HepG2 (cell line): ENCODE results near the gene ADARB2. TPM values are rescaled to one million over a fixed set of nuclear protein-coding genes. Genes with fewer than 3 reads are reported as not detected.

Experiments
- ATAC-seq: fragments of 200-7000 bp; cut with Tn5 transposase; 3 replicates; pipeline ENCODE4 v1.9.1; 2020; ENCODE audit warnings: mild to moderate bottlenecking, moderate library complexity
- BruUV-seq: library from RNA; stranded (reverse); fragments of 400-500 nt; replicated peaks from 2 replicates; lab custom pipeline; 2021; lab: Mats Ljungman, UMichigan
- CTCF ChIA-PET: fragments of 300-600 bp; formaldehyde crosslinking; extraction: SDS; loops from one replicate; lab custom pipeline; 2021; ENCODE audit warnings: low total read pairs, inconsistent platforms, low intra/inter-chr PET ratio; lab: Yijun Ruan, JAX
- POLR2A ChIA-PET: fragments of 350-600 bp; sonication (Branson Sonifier 250); formaldehyde crosslinking; loops from one replicate; lab custom pipeline; 2020; ENCODE audit warnings: antibody characterized with exemption, inconsistent platforms; lab: Yijun Ruan, JAX
- DNase-seq: peaks from one replicate; pipeline ENCODE4 v3.0.0-alpha.2; 2015; ENCODE audit warnings: low spot score
- FAIRE-seq: peaks from 3 replicates; lab custom pipeline; 2011; peaks lifted over from hg19 to GRCh38; lab: Jason Lieb, UNC
- H2AFZ ChIP-seq: one replicate; pipeline ENCODE4 v1.6.1; 2011; ENCODE audit warnings: low read length, inconsistent platforms
- H3K27ac ChIP-seq: fragments of 300-600 bp; 3 replicates; pipeline ENCODE4 v1.8.0; 2011; ENCODE audit warnings: mixed run types, mild to moderate bottlenecking, mixed read lengths, low read length, inconsistent platforms; ENCODE audit not compliant: insufficient read depth; ENCODE audit errors: extremely low read length
- H3K27me3 ChIP-seq, 2 experiments: fragments of 200-600 bp in 1 of 2; 2 replicates in 1 of 2; 3 replicates in 1 of 2; pipeline versions ENCODE4 v1.6.0 to v1.8.0; 2011; ENCODE audit warnings: low read length in 2 of 2, mild to moderate bottlenecking in 2 of 2, moderate library complexity in 2 of 2, inconsistent platforms in 1 of 2; ENCODE audit not compliant: insufficient read depth in 2 of 2, control insufficient read depth in 1 of 2
- H3K36me3 ChIP-seq, 2 experiments: fragments of 200-600 bp in 1 of 2; replicated peaks in 1 of 2; 2 replicates in 1 of 2; 3 replicates in 1 of 2; pipeline versions ENCODE4 v1.5.1 to v1.8.0; 2011; ENCODE audit warnings: low read length in 2 of 2, inconsistent platforms in 1 of 2; ENCODE audit not compliant: insufficient read depth in 2 of 2, control insufficient read depth in 1 of 2
- H3K4me1 ChIP-seq: 2 replicates; pipeline ENCODE4 v1.5.1; 2012; ENCODE audit warnings: low read length, inconsistent platforms; ENCODE audit not compliant: insufficient read depth
- H3K4me2 ChIP-seq: 2 replicates; pipeline ENCODE4 v1.6.0; 2011; ENCODE audit warnings: low read depth, low read length, inconsistent platforms
- H3K4me3 ChIP-seq, 3 experiments: fragments of 200-600 bp in 1 of 3; sonication (generic), shearing (Covaris generic) in 1 of 3; replicated peaks in 1 of 3; 2 replicates each; pipeline ENCODE4 v1.5.1; 2011 to 2016; ENCODE audit warnings: low read length in 3 of 3, inconsistent platforms in 2 of 3, low read depth in 2 of 3, mild to moderate bottlenecking in 2 of 3, control low read depth in 1 of 3, mixed read lengths in 1 of 3; ENCODE audit not compliant: insufficient read depth in 1 of 3
- H3K79me2 ChIP-seq: one replicate; pipeline ENCODE4 v1.6.1; 2011; ENCODE audit warnings: low read length, inconsistent platforms; ENCODE audit not compliant: insufficient read depth
- H3K9ac ChIP-seq: 2 replicates; pipeline ENCODE4 v1.6.0; 2011; ENCODE audit warnings: mild to moderate bottlenecking, low read depth, low read length, inconsistent platforms; ENCODE audit not compliant: insufficient read depth
- H3K9me3 ChIP-seq: 2 replicates; pipeline ENCODE4 v1.5.1; 2012; ENCODE audit warnings: mild to moderate bottlenecking, low read length
- H4K20me1 ChIP-seq: 2 replicates; pipeline ENCODE4 v1.6.0; 2011; ENCODE audit warnings: inconsistent platforms, mild to moderate bottlenecking, low read length, moderate library complexity; ENCODE audit not compliant: insufficient read depth
- ATF7 ChIP-seq, 2 experiments: fragments of 450-650 bp in 1 of 2; sonication (generic) in 1 of 2; formaldehyde crosslinking in 1 of 2; IDR thresholded peaks; 2 replicates each; pipeline versions ENCODE4 v1.4.0 to v1.6.1; 2016 to 2020; ENCODE audit warnings: antibody characterized with exemption in 1 of 2, mild to moderate bottlenecking in 1 of 2, missing genetic modification reagents in 1 of 2
- HHEX ChIP-seq: IDR thresholded peaks from 2 replicates; pipeline ENCODE4 v1.6.1; 2016; ENCODE audit warnings: control low read depth
- JDP2 ChIP-seq: sonication (generic); formaldehyde crosslinking; IDR thresholded peaks from 2 replicates; pipeline ENCODE4 v1.8.1; 2022; ENCODE audit warnings: missing genetic modification reagents, borderline replicate concordance
- KAT2B ChIP-seq: fragments of 150-350 bp; IDR thresholded peaks from 2 replicates; pipeline ENCODE4 v1.6.1; 2014; ENCODE audit warnings: low read depth, low read length, borderline replicate concordance
- NBN ChIP-seq: fragments of 450-650 bp; conservative IDR thresholded peaks from 2 replicates; pipeline ENCODE4 v1.6.1; 2017
- PAX8 ChIP-seq: sonication (generic); formaldehyde crosslinking; IDR thresholded peaks from 2 replicates; pipeline ENCODE4 v1.8.0; 2022; ENCODE audit warnings: mild to moderate bottlenecking, missing genetic modification reagents, borderline replicate concordance
- PHB2 ChIP-seq: fragments of 450-650 bp; IDR thresholded peaks from 2 replicates; pipeline ENCODE4 v1.6.1; 2018; ENCODE audit not compliant: partially characterized antibody
- RAD51 ChIP-seq: fragments of 450-650 bp; IDR thresholded peaks from 2 replicates; pipeline ENCODE4 v1.6.1; 2016; ENCODE audit warnings: borderline replicate concordance
- SAFB2 ChIP-seq: sonication (generic); formaldehyde crosslinking; IDR thresholded peaks from 2 replicates; pipeline ENCODE4 v1.5.1; 2020; ENCODE audit warnings: missing genetic modification reagents, low read depth, mild to moderate bottlenecking, borderline replicate concordance
- TP53 ChIP-seq: sonication (generic); formaldehyde crosslinking; conservative IDR thresholded peaks from 2 replicates; pipeline ENCODE4 v1.4.0; 2020; ENCODE audit warnings: missing genetic modification reagents
- TRAFD1 ChIP-seq: sonication (generic); formaldehyde crosslinking; IDR thresholded peaks from 2 replicates; pipeline ENCODE4 v1.5.1; 2020; ENCODE audit warnings: missing genetic modification reagents, mild to moderate bottlenecking, borderline replicate concordance
- U2AF1 ChIP-seq: fragments of 200-400 bp; formaldehyde crosslinking; optimal IDR thresholded peaks from 2 replicates; pipeline ENCODE3; 2017; ENCODE audit warnings: mild to moderate bottlenecking, low read depth, low read length
- ZMAT3 ChIP-seq: sonication (generic); formaldehyde crosslinking; conservative IDR thresholded peaks from 2 replicates; pipeline ENCODE4 v1.7.0; 2021; ENCODE audit warnings: missing genetic modification reagents
- ZNF510 ChIP-seq: sonication (generic); formaldehyde crosslinking; IDR thresholded peaks from 2 replicates; pipeline ENCODE4 v1.4.0; 2020; ENCODE audit warnings: low read depth, mild to moderate bottlenecking, missing genetic modification reagents
- ZNF687 ChIP-seq: sonication (generic); formaldehyde crosslinking; IDR thresholded peaks from 2 replicates; pipeline ENCODE4 v1.5.1; 2020; ENCODE audit warnings: mild to moderate bottlenecking, missing genetic modification reagents, moderate library complexity
- WGBS: methylation state at CpG from one replicate; pipeline ENCODE4 v1.1.6; 2017; ENCODE audit warnings: low lambda C conversion rate; 5-methylcytosine and 5-hydroxymethylcytosine counted together
- in situ Hi-C: cut with HindIII; loops from 2 replicates; pipeline ENCODE4 v1.10.0; 2017; ENCODE audit warnings: low pct_unique_long_range_greater_than_20kb; ENCODE audit not compliant: extremely low pct_ligation_motif_present
- intact Hi-C: fragments of 100-400 bp; cut with micrococcal nuclease; formaldehyde crosslinking; loops from one replicate; pipeline ENCODE4 v1.10.0; 2022; ENCODE audit not compliant: unreplicated experiment
- polyA plus RNA-seq, 8 experiments: library from polyadenylated mRNA; depleted of rRNA in 3 of 8; stranded (reverse) in 7 of 8; unstranded in 1 of 8; fragments of >200 nt; fragmentation: Illumina TruSeq in 4 of 8; extraction: Trizol in 4 of 8; gene quantifications; 2 replicates each; pipeline versions ENCODE4 v1.2.1 to v1.2.3, GENCODE V29; 2011 to 2016; ENCODE audit warnings: low read depth in 4 of 8, missing spikeins in 1 of 8, mixed read lengths in 1 of 8; ENCODE audit not compliant: insufficient read depth in 1 of 8
- total RNA-seq, 5 experiments: library from RNA; depleted of rRNA; stranded (reverse); fragments of >200 nt; fragmentation: Illumina TruSeq; extraction: Trizol; gene quantifications; 2 replicates each; pipeline ENCODE4 v1.2.3, GENCODE V29; 2016; ENCODE audit warnings: low read depth in 1 of 5

Gene ADARB2
- total and polyA plus RNA-seq, 2 of the 13 experiments (the other 11 are each of a cell fraction or from before 2014, with no cell fraction given): not detected

GRCh38 chr10:1376384-1376945, 360.9 kb downstream of the ADARB2 start (continued):
- no peak for TF ChIP-seq TRAFD1
- no peak for TF ChIP-seq ZNF510 (CRISPR knock-in tag)
- no peak for TF ChIP-seq ATF7 (IDR thresholded peaks at IDR 0.05)
- TF ChIP-seq ATF7 (CRISPR knock-in tag; IDR thresholded peaks at IDR 0.05): no peak
- no peak for TF ChIP-seq SAFB2 (CRISPR knock-in tag)
- TF ChIP-seq KAT2B: no peak

- intact Hi-C loops: loop anchor here (5.0 kb wide), 1 partner anchor 967 kb away; no protein-coding TSS in a partner anchor
- Histone ChIP-seq H3K27me3 (peaks cover 4 to 25% of the 10 kb centered on the region in 2 experiments; a peak in 3 of 5 replicates), H3K27ac (no peak overlapping the region), H3K4me3 (no peak overlapping the region), H3K4me2 (no peak overlapping the region), H3K9me3 (no peaks in the 10 kb centered on the region), H3K9ac (no peak overlapping the region), H3K4me1 (peaks cover 5% of the 10 kb centered on the region; the same call in 1 of the 2 replicates), H4K20me1 (no peaks in the 10 kb centered on the region), H3K36me3 (no peaks in the 10 kb centered on the region), H3K79me2 (no peaks in the 10 kb centered on the region), H2AFZ (no peak overlapping the region)
- ChIA-PET CTCF (no interaction called here), POLR2A (no interaction called here)
- WGBS: 38% methylated on average over 17 of the region's 27 CpGs
- FAIRE-seq: no peak
- no peak for DNase-seq
- no TSS peak for BruUV-seq
- ATAC-seq: no peak
- in situ Hi-C loops: no loop called here
- TF ChIP-seq ZMAT3 (no peak), U2AF1 (no peak), JDP2 (CRISPR knock-in tag) (no peak), NBN (no peak), RAD51 (0 out of 2 replicates have a peak, but pooled peaks have one; percentile 11), ZNF687 (CRISPR knock-in tag) (no peak), PAX8 (CRISPR knock-in tag) (no peak), PHB2 (peak; percentile 65), HHEX (no peak), TP53 (CRISPR knock-in tag) (no peak)
Measured at GRCh38 chr10:1375346-1376170, 361.8 kb downstream of the ADARB2 start.
